ENCODE results near the gene TMEM229B.

DNA sequence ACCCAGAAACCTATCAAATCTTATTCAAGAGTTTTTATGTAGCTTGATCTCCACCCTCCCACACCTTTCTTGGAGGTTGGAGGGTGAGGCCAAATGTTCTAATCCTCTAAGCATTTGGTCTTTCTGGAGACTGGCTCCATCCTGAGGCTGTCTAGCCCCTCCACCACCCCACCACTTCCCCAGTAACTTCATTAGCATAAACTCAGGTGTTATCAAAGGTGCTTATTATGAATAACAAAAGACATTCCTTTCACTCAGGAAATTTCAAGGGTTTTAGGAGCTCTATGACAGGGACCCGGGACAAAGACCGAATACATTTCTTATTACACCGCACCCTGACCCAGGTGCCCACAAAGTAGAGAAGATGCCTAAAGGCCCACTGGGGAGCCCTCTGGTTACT lies 2.8 kb upstream of the TMEM229B start:
- TF ChIP-seq, protein P1, sequence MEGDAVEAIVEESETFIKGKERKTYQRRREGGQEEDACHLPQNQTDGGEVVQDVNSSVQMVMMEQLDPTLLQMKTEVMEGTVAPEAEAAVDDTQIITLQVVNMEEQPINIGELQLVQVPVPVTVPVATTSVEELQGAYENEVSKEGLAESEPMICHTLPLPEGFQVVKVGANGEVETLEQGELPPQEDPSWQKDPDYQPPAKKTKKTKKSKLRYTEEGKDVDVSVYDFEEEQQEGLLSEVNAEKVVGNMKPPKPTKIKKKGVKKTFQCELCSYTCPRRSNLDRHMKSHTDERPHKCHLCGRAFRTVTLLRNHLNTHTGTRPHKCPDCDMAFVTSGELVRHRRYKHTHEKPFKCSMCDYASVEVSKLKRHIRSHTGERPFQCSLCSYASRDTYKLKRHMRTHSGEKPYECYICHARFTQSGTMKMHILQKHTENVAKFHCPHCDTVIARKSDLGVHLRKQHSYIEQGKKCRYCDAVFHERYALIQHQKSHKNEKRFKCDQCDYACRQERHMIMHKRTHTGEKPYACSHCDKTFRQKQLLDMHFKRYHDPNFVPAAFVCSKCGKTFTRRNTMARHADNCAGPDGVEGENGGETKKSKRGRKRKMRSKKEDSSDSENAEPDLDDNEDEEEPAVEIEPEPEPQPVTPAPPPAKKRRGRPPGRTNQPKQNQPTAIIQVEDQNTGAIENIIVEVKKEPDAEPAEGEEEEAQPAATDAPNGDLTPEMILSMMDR (IDR thresholded peaks at IDR 0.05; ENCODE audit: low read depth, low read length) = no peak
- TF ChIP-seq EZH2phosphoT487 (IDR thresholded peaks at IDR 0.05; ENCODE audit: low read depth) = no peak

All from OCI-LY3 (cell line).